ENCODE results near the gene SEMA6C.
"Not testable (repeated sequence)": the region's sequence is repeated elsewhere in the genome, so short reads cannot be mapped to it uniquely, and the experiment has no call there.

The SEMA6C gene, protein sequence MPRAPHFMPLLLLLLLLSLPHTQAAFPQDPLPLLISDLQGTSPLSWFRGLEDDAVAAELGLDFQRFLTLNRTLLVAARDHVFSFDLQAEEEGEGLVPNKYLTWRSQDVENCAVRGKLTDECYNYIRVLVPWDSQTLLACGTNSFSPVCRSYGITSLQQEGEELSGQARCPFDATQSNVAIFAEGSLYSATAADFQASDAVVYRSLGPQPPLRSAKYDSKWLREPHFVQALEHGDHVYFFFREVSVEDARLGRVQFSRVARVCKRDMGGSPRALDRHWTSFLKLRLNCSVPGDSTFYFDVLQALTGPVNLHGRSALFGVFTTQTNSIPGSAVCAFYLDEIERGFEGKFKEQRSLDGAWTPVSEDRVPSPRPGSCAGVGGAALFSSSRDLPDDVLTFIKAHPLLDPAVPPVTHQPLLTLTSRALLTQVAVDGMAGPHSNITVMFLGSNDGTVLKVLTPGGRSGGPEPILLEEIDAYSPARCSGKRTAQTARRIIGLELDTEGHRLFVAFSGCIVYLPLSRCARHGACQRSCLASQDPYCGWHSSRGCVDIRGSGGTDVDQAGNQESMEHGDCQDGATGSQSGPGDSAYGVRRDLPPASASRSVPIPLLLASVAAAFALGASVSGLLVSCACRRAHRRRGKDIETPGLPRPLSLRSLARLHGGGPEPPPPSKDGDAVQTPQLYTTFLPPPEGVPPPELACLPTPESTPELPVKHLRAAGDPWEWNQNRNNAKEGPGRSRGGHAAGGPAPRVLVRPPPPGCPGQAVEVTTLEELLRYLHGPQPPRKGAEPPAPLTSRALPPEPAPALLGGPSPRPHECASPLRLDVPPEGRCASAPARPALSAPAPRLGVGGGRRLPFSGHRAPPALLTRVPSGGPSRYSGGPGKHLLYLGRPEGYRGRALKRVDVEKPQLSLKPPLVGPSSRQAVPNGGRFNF

DNA sequence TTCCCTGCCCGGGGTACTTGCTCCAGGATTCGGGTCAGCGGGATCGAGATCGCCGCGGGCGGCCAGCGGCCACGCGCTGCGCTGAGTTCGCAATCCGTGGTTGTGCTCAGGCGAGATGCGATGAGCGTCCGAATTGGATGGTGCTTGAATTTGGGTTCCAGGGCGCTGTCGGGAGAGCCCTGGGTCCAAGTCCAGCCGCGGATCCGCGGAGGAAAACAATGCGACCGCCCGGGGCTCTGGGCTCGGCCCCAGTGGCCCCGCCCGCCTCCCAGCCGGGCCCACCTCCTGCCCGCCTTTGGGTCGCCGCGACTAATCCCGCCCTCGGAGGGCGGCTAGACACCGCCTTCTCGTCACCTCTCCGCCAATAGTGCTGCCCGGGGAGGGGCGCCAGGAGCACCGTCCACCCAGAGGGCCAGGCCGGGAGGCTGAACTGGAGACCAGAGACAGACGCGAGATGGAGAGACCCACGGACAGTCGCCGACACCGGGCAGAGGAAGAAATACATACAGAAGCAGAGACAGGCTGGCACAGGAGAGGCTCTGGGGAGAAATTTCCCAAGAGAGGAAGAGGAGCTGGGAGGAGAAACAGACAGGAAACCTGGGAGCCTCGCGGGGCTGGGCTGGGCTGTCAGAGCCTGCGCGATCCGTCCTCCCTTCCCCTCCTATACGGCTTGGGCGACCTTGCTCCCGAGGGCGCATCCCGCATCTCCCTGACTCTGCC, at the start of gene SEMA6C:
TSS of gene SEMA6C (minus strand) at position 220 of the 720 bp plus-strand sequence. CDS start 4,010 bp downstream, outside the sequence.
- DNase-seq (ENCODE audit: low read depth in 2 of 2): peak; percentile 75 to 85

DNA sequence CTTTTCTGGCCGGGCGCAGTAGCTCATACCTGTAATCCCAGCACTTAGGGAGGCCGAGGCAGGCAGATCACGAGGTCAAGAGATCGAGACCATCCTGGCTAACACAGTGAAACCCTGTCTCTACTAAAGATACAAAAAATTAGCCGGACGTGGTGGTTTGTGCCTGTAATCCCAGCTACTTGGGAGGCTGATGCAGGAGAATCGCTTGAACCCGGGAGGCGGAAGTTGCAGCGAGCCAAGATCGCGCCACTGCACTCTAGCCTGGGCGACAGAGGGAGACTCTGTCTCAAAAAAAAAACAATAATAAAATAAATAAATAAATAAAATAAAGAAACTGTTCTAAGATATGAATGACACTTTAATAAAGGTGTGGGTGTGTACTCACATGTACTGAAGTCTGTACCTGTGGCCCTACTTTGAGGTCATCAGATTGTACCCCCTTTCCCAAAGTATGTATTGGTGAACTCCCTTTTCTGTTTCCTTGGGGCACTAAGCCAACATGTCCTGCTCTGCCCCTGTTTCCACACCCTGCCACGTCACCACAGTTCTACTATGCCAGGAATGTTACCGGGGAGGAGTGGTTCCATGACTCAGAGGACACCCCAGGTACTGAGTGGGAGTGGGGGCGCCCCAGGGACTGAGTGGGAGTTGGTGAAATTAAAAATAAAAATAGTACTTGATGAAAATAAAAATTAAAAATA, 48.6 kb upstream of the SEMA6C start:
- not testable (repeated sequence) for DNase-seq (ENCODE audit: low read depth in 2 of 2)

DNA sequence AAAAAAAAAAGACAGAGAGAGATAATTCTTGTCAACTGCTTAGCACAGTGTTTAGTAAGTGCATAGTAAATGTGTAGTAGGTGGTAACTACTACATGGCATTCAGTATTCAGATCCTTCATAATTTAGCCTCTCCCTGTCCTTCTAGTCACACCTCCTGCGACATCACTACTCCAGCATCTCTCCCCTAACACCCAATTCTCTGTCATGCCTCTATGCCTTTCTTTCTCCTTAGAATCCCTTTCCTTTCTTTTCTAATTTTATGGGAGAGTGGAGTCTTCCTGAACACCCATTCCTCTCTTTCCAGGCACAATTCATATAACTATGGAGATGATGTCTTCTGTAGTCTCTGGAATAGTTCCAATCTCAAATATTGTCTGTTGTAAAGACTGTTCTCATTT, 47.4 kb upstream of the SEMA6C start:
- DNase-seq (ENCODE audit: low read depth in 2 of 2): no peak

DNA sequence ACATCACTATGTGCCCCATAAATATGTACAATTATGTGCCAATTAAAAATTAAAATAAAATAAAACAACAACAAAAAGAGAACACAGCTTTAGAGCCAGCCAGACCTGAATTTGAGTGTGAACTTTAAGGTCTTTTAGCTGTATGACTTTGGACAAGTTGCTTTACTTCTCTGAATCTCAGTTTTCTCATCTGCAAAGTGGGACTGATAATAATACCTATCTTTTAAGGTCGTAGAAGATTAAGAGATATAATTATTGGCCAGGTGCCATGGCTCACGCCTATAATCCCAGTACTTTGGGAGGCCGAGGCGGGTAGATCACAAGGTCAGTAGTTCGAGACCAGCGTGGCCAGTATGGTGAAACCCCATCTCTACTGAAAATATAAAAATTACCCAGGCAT, 46.9 kb upstream of the SEMA6C start:
- DNase-seq (ENCODE audit: low read depth in 2 of 2): no peak

DNA sequence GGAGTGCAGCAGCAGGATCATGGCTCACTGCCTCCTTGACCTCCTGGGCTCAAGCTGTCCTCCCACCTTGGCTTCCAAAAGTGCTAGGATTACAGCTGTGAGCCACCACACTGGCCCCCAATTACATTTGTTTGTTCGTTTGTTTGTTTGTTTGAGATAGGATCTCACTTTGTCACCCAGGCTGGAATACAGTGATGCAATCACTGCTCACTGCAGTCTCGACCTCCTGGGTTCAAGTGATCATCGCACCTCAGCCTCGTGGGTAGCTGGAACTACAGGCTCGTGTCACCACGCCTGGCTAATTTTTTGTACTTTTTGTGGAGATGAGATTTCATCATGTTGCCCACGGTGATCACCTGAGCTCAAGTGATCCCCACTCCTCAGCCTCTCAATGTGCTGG, 45.6 kb upstream of the SEMA6C start:
- DNase-seq (ENCODE audit: low read depth in 2 of 2): no peak

DNA sequence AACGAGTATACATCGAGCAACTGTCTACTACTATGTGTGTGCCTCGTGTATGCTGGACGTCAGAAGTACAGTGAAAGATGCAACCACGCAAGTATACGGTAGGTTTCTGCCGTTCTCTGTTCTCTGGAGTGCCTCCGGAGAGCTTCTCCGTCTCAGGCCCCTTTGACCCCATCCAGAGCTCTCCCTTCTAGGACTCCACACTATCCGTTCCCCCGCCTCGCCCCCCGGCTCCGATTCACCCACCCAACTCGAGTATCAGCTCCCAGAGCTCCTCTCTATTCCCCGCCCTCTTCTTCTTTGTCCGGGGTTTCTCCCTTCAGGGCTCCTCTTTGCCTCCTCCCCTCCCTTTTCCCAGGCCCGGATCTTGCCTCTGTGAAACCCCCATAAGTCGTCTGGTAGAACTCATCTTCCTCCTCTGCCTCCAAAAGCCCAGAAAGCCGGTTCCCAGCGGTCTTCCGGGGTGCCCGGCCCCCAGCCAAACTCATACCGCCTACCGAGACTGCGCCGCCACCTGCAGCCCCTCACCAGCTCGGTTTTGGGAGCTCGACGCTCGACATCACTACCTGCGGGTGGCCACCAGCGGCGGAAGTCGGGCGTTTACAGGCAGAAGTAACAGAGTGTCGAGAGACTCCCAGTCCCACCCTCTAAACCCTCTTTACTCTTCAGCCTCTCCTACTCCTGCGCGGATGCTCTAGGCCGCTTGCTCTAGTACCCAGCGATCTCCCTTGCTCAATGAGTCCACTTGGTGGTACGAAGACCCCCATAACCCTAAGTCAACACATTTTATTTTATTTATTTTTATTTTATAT, 43.4 kb upstream of the SEMA6C start, which contains the start of gene VPS72:
TSS of gene VPS72 (minus strand) at position 561 of the 809 bp plus-strand sequence. CDS start at position 485, 76 bp downstream.
- peak; percentile 74 to 78 for DNase-seq (ENCODE audit: low read depth in 2 of 2)

DNA sequence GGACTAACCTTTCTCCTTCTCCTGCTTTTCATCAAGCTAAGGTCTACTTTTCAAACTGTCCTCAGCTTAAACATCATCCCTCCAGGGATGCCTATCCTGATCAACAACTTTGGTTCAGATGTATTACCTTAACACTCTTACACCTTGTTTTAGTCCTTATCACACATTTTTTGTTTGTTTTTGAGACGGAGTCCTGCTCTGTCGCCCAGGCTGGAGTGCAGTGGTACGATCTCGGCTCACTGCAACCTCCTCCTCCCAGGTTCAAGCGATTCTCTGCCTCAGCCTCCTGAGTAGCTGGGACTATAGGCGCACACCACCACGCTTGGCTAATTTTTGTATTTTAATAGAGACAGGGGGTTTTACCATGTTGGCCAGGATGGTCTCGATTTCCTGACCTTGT, 42.2 kb upstream of the SEMA6C start:
- not testable (repeated sequence) for DNase-seq (ENCODE audit: low read depth in 2 of 2)

DNA sequence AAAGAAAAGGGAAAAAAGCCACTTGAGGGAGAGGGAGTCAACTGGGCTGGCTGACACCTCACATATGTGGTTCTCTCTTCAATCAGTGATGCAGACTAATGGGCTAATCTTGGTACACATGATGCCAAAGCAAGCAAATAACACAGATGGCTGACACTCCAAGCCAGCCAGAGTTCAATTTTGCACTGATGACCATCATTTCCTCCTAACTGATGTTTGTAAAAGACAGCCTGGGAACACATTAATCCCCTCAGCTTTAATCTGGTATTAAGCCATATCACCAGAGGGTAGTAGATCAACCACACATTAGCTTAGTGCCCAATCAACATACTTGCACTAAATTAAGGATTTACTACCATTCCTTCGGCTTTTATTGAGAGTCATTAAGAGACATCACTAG, 40.8 kb upstream of the SEMA6C start:
- no peak for DNase-seq (ENCODE audit: low read depth in 2 of 2)

DNA sequence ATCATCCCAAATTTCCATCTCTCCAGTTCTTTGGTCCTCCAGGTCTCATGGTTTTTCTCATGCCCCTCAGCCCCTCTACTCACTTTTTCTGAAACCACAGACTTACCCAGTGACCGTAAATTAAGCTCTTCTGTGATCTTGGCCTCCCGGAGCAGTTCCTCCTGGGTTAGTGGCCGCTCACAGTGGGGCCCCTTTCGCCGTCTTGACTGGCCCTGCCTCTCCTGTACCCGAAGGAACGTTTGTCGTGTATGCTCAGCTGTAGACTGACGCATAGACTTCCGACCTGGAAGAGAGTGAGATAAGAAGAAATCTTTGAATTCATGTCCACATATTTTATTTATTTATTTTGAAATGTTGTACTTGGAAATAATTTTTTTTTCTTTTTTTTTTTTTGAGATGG, 37.8 kb upstream of the SEMA6C start:
- no peak for DNase-seq (ENCODE audit: low read depth in 2 of 2)

DNA sequence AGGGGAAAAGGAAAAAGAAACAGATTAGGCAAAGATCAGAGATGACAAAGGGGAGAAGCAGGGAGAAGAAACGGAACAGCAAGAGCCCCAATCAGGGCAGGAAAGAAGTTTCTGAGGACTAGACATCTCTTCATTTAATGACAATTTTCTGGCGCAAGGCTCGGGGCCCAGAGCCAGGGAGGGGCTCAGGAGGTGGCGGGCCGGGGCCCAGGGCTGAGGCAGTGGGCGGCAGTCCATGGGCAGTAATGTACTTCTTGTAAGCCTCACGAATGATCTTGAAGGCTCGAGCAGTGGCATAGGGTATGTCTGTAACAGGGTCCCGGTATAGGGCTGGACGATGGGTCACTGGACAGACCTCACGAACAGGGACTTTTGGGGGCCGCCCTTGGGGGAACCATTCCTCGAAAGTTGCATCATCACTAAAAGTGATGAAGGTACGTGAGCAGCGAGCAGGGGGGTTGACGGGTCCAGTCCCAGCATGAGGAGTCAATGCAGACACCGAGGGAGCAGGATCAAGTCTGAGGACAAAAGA, 30.1 kb upstream of the SEMA6C start:
- no peak for DNase-seq (ENCODE audit: low read depth in 2 of 2)

DNA sequence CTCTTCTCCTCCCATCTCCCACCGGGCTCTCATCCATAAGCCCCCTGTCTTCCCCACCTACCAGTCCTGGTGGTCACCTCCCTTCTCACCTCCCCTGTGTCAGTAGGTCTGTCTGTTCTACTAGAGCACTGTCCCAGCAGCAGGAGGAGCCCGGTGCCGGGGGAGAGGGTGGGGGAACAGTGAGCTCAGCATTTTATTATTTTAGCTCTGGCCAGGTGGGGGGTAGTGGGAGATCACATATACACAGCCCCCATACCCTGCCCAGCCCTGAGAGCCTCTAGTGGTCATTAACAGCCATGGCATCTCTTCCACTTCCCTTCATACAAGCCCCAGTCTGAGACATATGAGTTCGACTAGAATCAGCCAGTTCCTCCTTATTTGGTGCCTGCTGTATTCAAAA, 29.4 kb upstream of the SEMA6C start, which contains the start of gene TMOD4:
TSS of gene TMOD4 (minus strand) at position 119 of the 400 bp plus-strand sequence. CDS start 1,106 bp downstream, outside the sequence.
- no peak for DNase-seq (ENCODE audit: low read depth in 2 of 2)

DNA sequence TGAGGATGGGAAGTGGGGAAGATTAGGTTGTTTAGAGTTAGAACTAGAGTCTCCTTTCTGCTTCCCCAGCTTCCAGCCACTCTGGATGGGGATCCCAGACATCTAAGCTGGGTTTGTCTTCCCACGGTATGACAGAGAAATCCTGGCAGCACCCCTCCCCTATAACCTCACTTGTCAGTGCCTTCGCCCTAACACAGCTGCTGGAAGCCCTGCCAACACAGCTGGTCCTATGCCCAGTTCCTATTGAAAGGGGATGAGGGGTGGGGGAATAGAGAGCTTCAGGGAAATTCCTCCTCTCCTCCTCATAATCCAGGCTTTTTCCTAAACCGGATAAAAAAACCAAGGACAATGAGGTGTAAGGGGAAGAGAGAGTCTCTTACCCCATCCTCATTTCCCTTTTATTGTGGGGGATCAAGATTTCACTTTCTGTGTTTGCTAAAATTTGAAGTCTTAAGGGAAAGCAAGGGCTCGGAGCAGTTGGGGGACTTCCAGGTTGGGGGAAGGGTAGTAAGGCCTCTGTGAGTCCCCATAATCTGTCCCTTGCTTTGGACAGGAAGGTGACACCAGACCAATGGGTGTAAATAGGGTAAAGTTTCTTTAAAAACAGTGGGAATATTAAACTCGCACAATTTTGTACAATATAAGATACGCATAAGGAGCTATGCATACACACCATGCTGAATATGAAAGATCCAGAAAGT, 28.8 kb upstream of the SEMA6C start:
- no peak for DNase-seq (ENCODE audit: low read depth in 2 of 2)

DNA sequence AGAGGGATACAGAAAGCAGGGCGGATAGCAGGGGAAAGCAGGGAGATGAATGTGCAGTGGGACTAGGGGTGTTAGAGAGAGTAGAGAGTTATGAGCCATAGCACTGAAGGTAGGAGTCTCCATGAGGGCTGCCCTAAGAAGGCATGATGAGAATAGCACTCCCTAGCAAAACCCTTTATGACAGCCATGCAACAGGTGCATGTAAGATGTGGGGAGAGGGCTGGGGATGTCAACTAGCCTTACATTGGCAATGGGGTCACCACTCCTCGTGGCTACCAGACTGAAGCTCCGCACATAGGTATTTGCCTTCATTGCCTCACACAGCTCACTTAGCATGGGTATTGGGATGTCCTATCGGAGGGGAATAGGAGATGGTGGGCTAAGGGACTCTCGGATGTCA, 24.8 kb upstream of the SEMA6C start:
- no peak for DNase-seq (ENCODE audit: low read depth in 2 of 2)

DNA sequence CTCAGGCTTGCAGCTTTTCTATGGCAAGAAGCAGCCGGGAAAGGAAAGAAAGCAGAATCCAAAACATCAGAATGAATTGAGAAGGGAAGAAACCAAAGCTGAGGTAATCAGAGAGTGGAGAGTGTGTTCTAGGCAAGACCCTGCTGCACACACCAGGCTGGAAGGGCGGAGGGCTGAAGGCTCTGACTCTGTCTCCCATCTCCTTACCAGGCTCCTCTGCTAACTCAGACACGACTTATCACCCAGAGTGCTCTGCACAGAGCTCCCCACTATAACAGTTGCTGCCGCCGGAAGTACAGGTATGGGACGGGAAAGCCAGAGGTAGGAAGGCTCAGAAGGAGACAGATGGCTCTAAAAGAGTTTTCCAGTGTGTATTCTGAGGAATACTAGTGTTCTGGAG, 20.7 kb upstream of the SEMA6C start:
- no peak for DNase-seq (ENCODE audit: low read depth in 2 of 2)

DNA sequence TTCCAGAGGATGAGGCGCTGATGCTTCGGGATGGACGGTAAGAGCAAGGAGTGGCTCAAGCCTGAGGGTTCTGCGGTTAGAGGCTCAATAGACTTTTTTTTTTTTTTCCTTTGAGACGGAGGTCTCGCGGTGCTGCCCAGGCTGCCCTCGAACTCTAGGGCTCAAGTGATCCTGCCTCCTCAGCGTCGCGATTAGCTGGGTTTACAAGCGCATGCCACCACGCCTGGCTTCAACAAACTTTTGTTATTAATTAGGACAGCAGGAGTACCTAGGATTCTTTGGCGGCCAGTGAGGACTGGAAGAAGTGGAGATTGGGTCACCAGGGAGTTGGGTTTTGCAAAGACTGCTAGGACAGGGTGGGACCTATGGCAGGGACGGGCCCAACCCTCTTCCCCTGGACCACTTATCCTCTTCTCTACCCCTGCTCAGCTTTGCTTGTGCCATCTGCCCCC, 20.1 kb upstream of the SEMA6C start:
- DNase-seq (ENCODE audit: low read depth in 2 of 2): no peak

DNA sequence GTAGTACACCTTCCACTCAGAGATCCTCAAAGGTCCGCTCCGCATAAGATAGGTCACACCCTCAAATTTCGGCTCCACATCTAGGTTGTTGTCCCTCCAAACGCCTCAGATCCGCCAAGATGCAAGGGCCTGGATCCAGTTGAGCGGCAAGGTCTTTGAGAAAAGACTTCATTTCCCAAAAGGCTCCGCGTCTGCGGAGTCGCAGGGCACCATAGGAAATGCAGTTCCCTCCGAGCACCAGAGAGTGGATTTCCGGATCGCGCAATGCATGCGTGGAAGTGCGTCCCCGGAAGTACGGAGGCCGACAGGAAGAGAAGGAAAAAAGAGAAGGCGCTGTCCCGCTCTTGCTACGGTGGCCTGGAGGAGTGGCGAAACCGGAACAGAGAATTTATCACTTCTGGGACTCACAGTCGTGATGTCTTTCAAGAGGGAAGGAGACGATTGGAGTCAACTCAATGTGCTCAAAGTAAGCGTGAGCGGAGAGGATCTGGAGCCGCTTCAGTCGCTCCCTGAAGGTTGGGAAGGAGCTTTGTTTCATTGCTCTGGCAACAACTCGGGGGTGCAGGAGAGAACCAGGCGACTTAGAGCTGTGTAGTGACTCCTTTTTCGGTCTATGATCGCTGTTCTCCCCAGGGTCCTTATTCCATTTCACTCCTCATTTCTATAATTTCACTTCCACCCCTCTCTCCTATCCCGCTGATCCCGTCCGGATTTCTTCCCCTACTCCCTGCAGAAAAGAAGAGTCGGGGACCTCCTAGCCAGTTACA, 19.5 kb upstream of the SEMA6C start, which contains the start of the genes LYSMD1 and SCNM1:
TSS of gene LYSMD1 (minus strand) at position 165 of the 767 bp plus-strand sequence. CDS start 644 bp downstream, outside the sequence.
TSS of gene SCNM1 (plus strand) at position 407 of the 767 bp plus-strand sequence. CDS start at position 416, 9 bp downstream.
- DNase-seq (ENCODE audit: low read depth in 2 of 2): peak; percentile 91 to 95

DNA sequence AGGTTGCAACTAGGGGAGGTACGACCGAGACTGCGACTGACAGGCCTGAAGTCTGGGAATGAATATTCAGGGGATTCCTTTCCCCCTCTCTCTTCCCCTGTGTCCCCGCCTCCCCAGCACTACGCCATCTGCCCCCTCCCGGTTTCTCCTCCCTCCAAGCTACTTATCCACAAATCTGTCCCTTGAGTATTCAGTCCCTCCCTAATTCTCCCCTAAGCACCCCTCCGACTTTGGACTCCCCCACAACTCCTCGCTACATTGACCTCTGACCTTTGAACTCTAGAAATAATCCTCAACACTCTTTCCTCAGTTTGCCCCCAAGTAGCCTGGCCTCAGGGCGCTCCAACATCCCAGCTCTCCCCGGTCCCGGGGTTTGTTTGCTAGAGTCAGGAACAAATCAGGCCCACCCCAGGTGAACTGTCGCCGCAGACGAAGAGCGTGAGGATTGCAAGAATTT, 18.9 kb upstream of the SEMA6C start:
- no peak for DNase-seq (ENCODE audit: low read depth in 2 of 2)

DNA sequence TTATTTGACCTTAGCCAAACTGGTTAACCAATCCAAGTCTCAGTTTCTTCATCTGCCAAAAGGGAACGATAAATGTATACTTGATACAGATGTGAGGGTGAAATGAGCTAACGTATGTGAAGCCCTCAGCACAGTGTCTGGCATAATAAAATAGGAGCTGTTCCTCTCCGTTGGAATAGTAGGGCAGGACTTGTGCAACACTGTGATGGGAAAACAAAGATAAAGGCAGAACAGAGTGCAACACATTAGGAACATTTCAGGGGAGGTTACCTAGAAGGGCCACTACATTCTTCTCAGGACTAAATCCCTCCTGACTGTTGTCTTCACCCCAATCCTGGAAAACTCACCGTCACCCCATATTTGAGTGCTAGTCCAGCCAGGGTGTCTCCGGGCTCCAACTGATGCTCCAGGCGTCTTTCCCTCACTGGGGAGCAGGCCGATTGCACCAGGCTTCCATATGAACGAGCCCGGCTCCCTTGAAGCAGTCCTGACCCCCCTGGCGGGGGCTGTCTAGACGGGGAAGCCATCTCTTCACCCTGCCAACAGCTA, 18.4 kb upstream of the SEMA6C start:
- DNase-seq (ENCODE audit: low read depth in 2 of 2): no peak

Data from stimulated activated CD4-positive, alpha-beta T cell treated with anti-CD3 and anti-CD28 coated beads, Interleukin-12 subunit alpha, Interleukin-12 subunit beta, amount 100 ng/mL, for 24 hours (primary cell).